NCI-H2081 treated with DMSO at 0.1 percent for 48 hours (cell line): ENCODE measurements around the gene NDN.

Experiments
- DNase-seq: peaks from one replicate; lab custom pipeline; 2025; lab: John Stamatoyannopoulos, UW

Gene NDN

DNA sequence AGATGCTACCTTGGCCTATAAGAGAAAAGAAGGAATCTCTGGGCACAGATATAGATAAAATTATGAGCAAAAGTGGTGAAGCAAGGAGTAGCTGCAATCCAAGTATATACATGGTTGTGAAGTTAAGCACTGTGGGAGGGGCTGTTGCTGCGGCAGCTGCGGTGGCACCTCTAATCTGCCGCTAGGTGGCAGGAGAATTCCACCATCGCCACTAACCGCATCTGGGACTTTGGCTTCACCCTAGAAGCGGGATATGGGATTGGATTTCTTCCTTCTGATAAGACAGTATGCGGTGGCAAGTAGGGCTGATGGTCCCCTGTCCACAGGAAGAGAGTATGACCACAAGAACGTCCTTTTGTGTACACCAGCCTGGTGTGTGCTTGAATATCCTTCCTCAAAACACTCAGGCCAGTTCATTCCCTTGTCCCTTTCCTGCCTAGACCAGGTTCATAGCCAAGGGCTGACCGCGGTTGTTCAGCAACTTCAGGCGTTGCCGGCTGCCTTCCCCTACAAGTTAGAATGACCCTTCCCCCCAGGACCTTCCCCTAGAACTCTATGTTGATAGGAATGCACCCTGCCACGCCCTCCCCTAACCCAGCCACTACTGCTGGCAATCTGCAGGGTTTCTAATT is 44.6 kb downstream of the NDN start:
- no peak for DNase-seq
